Adrenal gland (tissue), 12 donors: ENCODE results near the gene PTPN1. TPM values are rescaled to one million over a fixed set of nuclear protein-coding genes. Genes with fewer than 3 reads are reported as not detected.

Experiments
- DNase-seq, 7 donors: peaks; one replicate each; pipeline ENCODE4 v3.0.0-alpha.2; 2019 to 2020
- H3K27ac ChIP-seq, 5 donors: fragments of 200-600 bp; sonication (generic) in 4 of 5; 1 replicate in 3 of 5; 2 replicates in 2 of 5; pipeline versions ENCODE4 v1.5.1 to v1.8.0; 2016 to 2020; ENCODE audit warnings: mild to moderate bottlenecking in 1 of 5
- H3K27me3 ChIP-seq: fragments of 200-600 bp; 2 replicates; pipeline ENCODE4 v1.8.0; 2021
- H3K36me3 ChIP-seq, 2 donors: fragments of 200-600 bp; replicated peaks in 1 of 2; 1 replicate in 1 of 2; 2 replicates in 1 of 2; pipeline versions ENCODE4 v1.5.1 to v1.8.0; 2018 to 2022
- H3K4me1 ChIP-seq, 2 donors: fragments of 200-600 bp; replicated peaks in 1 of 2; 1 replicate in 1 of 2; 2 replicates in 1 of 2; pipeline versions ENCODE4 v1.5.1 to v1.8.0; 2018 to 2021
- H3K4me3 ChIP-seq, 4 donors: fragments of 200-600 bp; sonication (generic) in 3 of 4; one replicate each; pipeline ENCODE4 v1.5.1; 2016 to 2018
- H3K9me3 ChIP-seq, 3 donors: fragments of 200-600 bp; sonication (generic) in 1 of 3; replicated peaks in 1 of 3; 1 replicate in 2 of 3; 2 replicates in 1 of 3; pipeline versions ENCODE4 v1.5.1 to v1.8.0; 2016 to 2021
- CTCF ChIP-seq, 6 experiments: fragments of 450-650 bp in 4 of 6; fragments of 200-600 bp in 2 of 6; sonication (generic) in 1 of 6; IDR thresholded peaks; 1 replicate in 5 of 6; 2 replicates in 1 of 6; pipeline versions ENCODE4 v1.5.1 to v1.8.0; 2016 to 2021; ENCODE audit warnings: antibody characterized with exemption in 6 of 6, mild to moderate bottlenecking in 2 of 6, moderate library complexity in 1 of 6
- POLR2A ChIP-seq, 2 donors: fragments of 450-650 bp; IDR thresholded peaks; one replicate each; pipeline ENCODE4 v1.6.1; 2017; ENCODE audit warnings: antibody characterized with exemption in 2 of 2, mild to moderate bottlenecking in 2 of 2, moderate library complexity in 1 of 2
- whole genome bisulfite sequencing, 4 donors: extraction: QIAGEN DNeasy Blood & Tissue Kit in 2 of 4; methylation state at CpG; one replicate each; pipeline versions ENCODE4 v1.1.5 to v1.1.7; 2013 to 2017; 5-methylcytosine and 5-hydroxymethylcytosine counted together
- intact Hi-C, 2 donors: fragments of 100-400 bp; cut with DNase I; formaldehyde crosslinking; loops; one replicate each; pipeline versions ENCODE4 v1.14.1 to v1.15.0; 2022 to 2023
- polyA plus RNA-seq, 3 donors: library from polyadenylated mRNA; stranded (reverse); fragments of 200-250 nt in 2 of 3; fragments of 350-450 nt in 1 of 3; fragmentation: Illumina TruSeq in 1 of 3; extraction: RNeasy Lipid Tissue Mini Kit (QIAGEN cat#74804) in 1 of 3; gene quantifications; one replicate each; pipeline ENCODE4 v1.2.3, GENCODE V29; 2013 to 2014
- total RNA-seq, 9 donors: library from RNA; depleted of rRNA in 4 of 9; stranded (reverse); fragments of >200 nt in 4 of 9; fragments of 120-200 nt in 1 of 9; fragmentation: NEBNext Ultra II Directional in 1 of 9; extraction: Animal tissue kit (Norgen Biotek cat#: 25700) in 1 of 9; gene quantifications; one replicate each; pipeline versions ENCODE4 v1.1.0 to v1.2.4, GENCODE V29; 2013 to 2023
- donor health status: healthy with polysubstance abuse.
- donor health status: Bipolar disorder and iron deficiency.
- donor health status: DM: yes; HTN: yes; CAD: no.
- donor health status: DM: no; HTN: no; CAD: no.
- donor health status: DM: no; HTN: no; CAD: no.
- donor health status: DM: yes; HTN: yes; CAD: no.

The PTPN1 gene
- total and polyA plus RNA-seq, 12 donors = 17.0 to 49.2 (median 35.8) TPM

GRCh38 chr20:50482396-50482981 lies 27.7 kb upstream of the PTPN1 start:
- no peaks in the 10 kb centered on the region for H3K9me3 ChIP-seq
- TF ChIP-seq POLR2A (IDR thresholded peaks at IDR 0.05) (no peak), CTCF (IDR thresholded peaks at IDR 0.05) (no peak)
- peaks cover 0 to 5% of the 10 kb centered on the region in 2 donors for H3K4me1 ChIP-seq
- no peak overlapping the region for H3K27ac ChIP-seq
- 80 to 83% (median 81%) methylated on average over 4 of the region's 4 CpGs for WGBS, 4 donors
- intact Hi-C loops = loop anchor here in 1 of 2 donors (5.0 kb wide), 1 partner anchor 85 kb away; no protein-coding TSS in a partner anchor
- H3K27me3 ChIP-seq = no peaks in the 10 kb centered on the region
- no peak overlapping the region for H3K4me3 ChIP-seq
- no peaks in the 10 kb centered on the region for H3K36me3 ChIP-seq
- no peak for DNase-seq

- peaks cover 0 to 5% of the 10 kb centered on the region in 2 donors for H3K4me1 ChIP-seq
- no peaks in the 10 kb centered on the region for H3K36me3 ChIP-seq
- H3K27me3 ChIP-seq = no peaks in the 10 kb centered on the region
- no peak for DNase-seq
- peak overlapping the region in 3 of 5 donors; percentile 65 to 86 (median 80) for H3K27ac ChIP-seq
- TF ChIP-seq CTCF (IDR thresholded peaks at IDR 0.05) (no peak), POLR2A (IDR thresholded peaks at IDR 0.05) (no peak)
- no peak overlapping the region for H3K4me3 ChIP-seq
- 74 to 85% (median 80%) methylated on average over 6 of the region's 6 CpGs for WGBS, 4 donors
- H3K9me3 ChIP-seq = no peaks in the 10 kb centered on the region
- intact Hi-C loops = loop anchor here in 1 of 2 donors (5.0 kb wide), 1 partner anchor 83 kb away; no protein-coding TSS in a partner anchor
Observed at GRCh38 chr20:50484271-50484976, 25.8 kb upstream of the PTPN1 start.

- no peak for TF ChIP-seq CTCF (IDR thresholded peaks at IDR 0.05)
- no peak for TF ChIP-seq POLR2A (IDR thresholded peaks at IDR 0.05)
- Histone ChIP-seq H3K27ac (no peak overlapping the region), H3K4me3 (no peak overlapping the region), H3K9me3 (no peaks in the 10 kb centered on the region), H3K27me3 (no peaks in the 10 kb centered on the region), H3K36me3 (no peaks in the 10 kb centered on the region), H3K4me1 (peaks cover 0 to 5% of the 10 kb centered on the region in 2 donors)
- intact Hi-C loops = no loop called here
- 69 to 86% (median 76%) methylated on average over 4 of the region's 4 CpGs for WGBS, 4 donors
- DNase-seq = no peak
Observed at GRCh38 chr20:50487397-50487796, 22.8 kb upstream of the PTPN1 start.

GRCh38 chr20:50488236-50488806 lies 21.9 kb upstream of the PTPN1 start:
- Histone ChIP-seq H3K27me3 (no peaks in the 10 kb centered on the region), H3K36me3 (no peaks in the 10 kb centered on the region), H3K4me3 (no peak overlapping the region), H3K9me3 (no peaks in the 10 kb centered on the region), H3K27ac (no peak overlapping the region), H3K4me1 (peaks cover 0 to 5% of the 10 kb centered on the region in 2 donors)
- intact Hi-C loops = no loop called here
- WGBS, 4 donors = 79 to 91% (median 83%) methylated on average over 10 of the region's 10 CpGs
- no peak for DNase-seq
- TF ChIP-seq POLR2A (IDR thresholded peaks at IDR 0.05) (no peak), CTCF (IDR thresholded peaks at IDR 0.05) (no peak)
